CD4-positive, alpha-beta T cell treated with Interleukin-15 for 1 hour (primary cell): ENCODE results near the gene PARD3.

Source experiments
- DNase-seq: peaks from one replicate; pipeline ENCODE4 v3.0.0-alpha.2; 2020

PARD3 gene

GRCh38 chr10:34606890-34607289 is 208.2 kb downstream of the PARD3 start:
- DNase-seq: no peak

- no peak for DNase-seq
These were observed 212.6 kb downstream of the PARD3 start for GRCh38 chr10:34602478-34602877.

- no peak for DNase-seq
These were observed 213.4 kb downstream of the PARD3 start for GRCh38 chr10:34601691-34602090.

DNA sequence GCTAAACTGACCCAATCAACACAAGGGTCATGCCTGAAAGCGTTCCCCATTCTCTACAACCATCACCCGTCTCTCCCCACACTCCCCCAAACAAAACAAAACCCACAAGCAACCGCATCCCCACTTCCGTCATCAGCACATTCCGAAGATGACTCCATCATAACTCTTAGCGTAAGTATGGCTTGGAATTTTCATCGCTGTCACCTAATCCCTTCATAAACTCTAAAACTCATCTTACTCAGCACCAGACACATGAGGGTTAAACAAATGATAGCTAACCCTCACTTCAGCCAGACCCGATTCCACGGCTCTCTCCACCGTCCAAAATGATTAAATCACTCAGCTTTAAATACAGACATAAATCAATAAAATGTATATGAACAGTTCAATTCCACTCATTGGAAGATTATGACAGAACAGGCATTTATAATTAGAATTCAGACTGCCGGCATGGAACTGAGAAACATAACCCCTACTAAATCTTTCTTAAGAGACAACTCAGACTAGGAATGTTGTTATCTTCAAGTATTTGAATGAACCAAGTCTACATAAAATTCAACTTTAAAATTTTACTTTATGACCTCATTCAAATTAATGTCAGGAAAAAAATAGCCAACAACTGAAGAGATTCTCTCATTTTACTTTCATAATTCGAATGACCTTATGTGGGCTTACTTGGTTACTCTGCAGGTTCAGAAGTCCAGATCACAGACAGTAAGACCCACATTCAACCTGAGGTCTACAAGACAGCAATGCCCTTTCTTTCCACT is 215.9 kb downstream of the PARD3 start:
- DNase-seq: no peak

GRCh38 chr10:34596351-34596750 is 218.7 kb downstream of the PARD3 start:
- DNase-seq: no peak

DNA sequence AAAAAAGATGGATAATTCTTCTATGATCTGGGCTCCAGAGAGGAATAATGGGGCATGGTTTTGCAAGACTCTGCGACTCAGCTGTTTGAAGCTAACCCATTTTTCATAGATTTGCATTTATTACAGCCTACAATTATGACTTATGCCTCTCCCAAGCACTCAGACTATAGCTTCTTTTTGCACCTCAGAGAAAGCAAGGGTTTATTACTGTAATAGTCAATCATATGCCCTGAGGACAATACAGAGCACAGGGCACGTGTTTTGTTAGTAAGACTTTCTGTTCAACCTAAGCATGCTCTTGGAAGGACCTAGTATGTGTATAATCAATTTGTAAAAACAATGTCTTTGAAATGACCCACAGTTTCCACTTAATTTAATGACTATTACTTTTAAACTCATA is 221.2 kb downstream of the PARD3 start:
- DNase-seq: no peak

- DNase-seq: no peak
These were observed 221.7 kb downstream of the PARD3 start for GRCh38 chr10:34593374-34593890.

- no peak for DNase-seq
These were observed 224.3 kb downstream of the PARD3 start for GRCh38 chr10:34590793-34591192.

GRCh38 chr10:34589275-34589674 is 225.8 kb downstream of the PARD3 start:
- DNase-seq: no peak

GRCh38 chr10:34587680-34588019 is 227.4 kb downstream of the PARD3 start:
- no peak for DNase-seq

DNA sequence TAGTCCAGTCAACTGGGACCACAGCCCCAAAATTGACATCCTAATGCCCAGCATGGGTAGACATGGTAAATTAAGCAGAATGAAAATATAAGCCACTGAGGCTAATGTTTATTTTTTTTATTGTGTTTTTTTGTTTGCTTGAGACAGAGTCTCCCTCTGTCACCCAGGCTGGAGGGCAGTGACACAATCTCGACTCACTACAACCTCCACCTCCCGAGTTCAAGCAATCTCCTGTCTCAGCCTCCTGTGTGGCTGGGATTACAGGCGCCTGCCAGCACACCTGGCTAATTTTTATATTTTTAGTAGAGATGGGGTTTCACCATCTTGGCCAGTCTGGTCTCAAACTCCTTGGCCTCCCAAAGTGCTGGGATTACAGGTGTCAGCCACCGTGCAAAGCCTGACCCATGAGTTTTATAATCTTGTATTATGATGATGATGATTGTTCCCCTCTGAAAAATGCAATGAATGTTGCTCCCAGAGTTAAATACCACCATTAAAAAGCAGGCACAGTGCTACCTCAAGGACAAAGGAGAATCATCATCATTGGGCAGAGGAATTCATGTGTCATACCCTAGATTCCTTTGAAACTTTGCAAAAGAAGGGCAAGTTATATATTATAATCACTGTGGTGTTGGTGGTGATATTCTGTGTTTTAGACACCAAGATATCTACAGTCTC is 228.0 kb downstream of the PARD3 start:
- no peak for DNase-seq

- no peak for DNase-seq
These were observed 229.5 kb downstream of the PARD3 start for GRCh38 chr10:34585422-34586112.

GRCh38 chr10:34584164-34584563 is 230.9 kb downstream of the PARD3 start:
- DNase-seq: no peak

DNA sequence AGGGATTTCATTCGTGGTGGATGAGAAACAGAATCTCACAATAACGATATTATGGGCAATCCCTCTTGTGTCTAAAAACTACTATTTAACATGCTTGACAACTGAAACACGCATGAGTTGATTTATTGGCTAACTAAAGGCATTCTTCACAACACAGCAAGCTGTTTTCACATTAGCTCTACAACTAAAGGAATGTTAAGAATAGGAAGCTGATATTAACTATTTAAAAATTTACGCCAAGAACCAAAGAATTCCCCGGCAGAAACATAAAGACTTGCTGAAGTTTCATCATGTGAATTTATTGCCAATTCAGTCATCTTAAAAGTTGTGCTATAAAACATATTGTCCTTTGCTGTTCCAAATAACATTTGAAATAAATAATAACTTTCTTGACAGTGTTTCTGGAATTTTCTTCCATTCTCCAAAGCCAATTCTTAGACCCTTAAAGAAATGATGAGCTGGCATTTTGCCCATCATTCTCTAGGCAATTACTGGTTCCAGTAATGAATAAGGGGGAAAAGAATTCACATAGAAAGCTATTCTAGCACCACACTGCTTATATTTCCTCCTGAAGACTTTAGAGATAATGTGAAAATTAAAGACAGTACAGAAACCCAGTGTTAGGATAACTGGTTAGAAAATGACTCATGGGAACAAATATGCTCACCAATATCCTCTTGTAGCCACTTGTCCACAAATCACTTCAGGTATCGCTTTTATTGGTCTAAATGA is 233.1 kb downstream of the PARD3 start:
- no peak for DNase-seq

- no peak for DNase-seq
These were observed 234.5 kb downstream of the PARD3 start for GRCh38 chr10:34580643-34581042.

- no peak for DNase-seq
These were observed 234.9 kb downstream of the PARD3 start for GRCh38 chr10:34580214-34580613.

GRCh38 chr10:34578468-34578867 is 236.6 kb downstream of the PARD3 start:
- DNase-seq: no peak

DNA sequence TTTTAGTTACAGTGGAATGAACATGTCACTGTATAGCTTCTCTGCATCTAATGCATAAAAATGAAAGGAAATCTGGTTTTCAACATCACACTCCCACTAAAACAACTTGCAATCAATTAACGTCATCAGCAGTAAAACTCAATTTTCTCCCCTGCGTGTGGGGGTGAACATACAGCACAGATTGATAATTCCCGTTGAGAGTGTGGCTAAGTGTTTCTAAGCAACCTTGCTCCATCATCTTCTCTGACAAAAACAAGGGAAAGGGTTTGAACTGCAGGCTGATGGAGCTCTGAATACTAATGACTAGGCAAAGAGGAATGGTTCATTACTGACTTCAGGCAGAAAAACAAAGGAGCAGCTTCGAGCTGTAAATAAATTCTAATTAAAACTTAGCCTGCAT is 238.3 kb downstream of the PARD3 start:
- DNase-seq: no peak

DNA sequence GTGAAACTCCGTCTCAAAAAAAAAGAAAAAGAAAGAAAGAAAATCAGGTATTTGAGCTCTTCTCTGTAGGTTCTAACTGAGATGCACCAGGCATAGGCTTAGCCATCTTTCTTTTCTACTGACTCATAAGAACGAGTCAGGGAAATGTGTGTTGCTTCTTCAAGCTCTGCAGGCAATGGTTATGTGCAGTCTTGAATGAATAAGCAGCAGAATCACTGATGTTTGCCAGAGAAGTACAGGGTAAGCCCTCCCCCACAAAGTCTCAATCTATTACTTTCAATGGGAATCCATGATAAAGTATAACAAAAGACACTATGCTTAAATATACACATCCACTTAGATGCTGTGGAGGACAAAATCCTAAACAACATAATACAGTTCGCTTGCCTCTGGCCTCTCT is 239.2 kb downstream of the PARD3 start:
- DNase-seq: no peak

DNA sequence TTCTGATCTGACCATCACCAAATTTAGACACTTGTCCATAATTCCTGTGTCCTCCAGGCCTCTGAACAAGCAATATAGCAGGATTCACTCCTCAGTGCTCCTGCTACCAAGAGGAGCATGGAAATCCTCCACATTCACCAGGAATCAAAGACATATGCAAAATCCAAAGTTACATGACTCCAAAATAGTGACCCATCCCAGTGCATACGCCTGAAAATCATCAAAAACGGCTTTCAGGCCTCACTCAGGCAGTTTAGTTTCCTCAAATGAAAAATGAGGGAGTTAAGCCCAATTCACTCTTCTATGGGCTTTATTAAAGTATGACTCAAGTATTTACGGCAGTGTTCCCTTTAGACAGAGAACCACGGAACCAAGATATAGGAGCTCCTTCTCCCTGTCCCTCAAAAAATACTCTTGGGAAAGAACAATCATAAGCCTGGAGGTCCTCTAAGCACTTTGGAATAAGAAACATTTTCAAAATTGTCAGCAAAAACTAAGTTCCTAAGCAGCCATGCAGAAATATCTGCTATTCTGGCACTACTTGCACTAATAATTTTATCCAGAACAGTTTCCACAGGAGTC is 240.7 kb downstream of the PARD3 start:
- DNase-seq: no peak

- no peak for DNase-seq
These were observed 244.2 kb downstream of the PARD3 start for GRCh38 chr10:34570887-34571286.

DNA sequence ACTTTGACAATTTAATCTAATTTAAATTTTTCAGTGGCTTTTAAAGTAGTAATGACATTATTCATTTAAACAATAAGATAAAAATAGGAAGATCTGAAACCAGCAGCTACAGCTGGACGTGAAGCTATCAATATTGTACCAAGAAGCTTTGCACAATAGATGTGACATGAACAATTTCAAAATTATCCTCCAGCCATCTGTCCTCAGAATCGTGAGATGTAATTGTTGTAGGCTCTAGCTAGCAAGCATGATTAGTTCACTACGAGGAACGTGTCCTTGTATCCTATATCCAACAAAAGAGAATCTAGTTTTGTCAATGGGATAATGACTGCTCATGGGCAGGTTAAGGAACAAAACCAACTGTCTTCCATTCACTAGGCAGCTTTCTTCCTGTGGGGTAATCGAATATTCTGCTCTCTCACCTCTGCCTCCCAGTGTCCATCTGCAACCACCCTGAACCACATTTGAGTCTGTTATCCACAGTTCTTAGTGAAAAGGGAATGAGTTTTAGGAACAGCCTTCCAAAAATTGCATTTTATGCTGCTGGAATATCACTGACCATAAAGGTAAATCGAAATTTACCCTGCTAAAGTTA is 247.3 kb downstream of the PARD3 start:
- DNase-seq: no peak
